ENCODE results near the gene CIITA. TPM values are rescaled to one million over a fixed set of nuclear protein-coding genes. Genes with fewer than 3 reads are reported as not detected.

CIITA gene
- total and polyA plus RNA-seq, 12 donors = 1.3 to 48.1 (median 17.5) TPM

DNA sequence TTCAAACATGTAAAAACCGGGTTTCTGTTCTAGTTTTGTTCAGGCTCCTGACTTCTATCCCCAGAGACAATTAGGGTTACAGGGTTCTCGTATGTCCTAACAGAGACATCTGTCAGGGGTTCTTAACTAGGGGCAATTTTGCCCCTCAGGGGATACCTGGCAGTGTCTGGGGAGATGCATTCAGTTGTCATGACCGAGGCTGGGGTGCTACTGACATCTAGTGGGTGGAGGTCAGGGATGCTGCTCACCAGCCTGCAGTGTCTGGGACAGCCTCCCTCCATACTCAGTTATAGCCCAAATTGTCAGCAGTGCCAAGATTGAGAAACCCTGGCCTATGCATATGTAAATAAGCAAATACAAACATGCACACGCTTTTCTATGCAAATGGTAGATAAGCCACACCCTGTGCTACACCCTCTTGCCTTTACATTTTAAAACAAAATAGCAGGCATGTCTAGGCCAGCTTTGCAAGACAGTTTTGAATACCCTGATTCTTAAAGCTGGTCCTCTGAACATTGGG lies 104.8 kb downstream of the CIITA start:
- no peaks in the 10 kb centered on the region for H3K4me1 ChIP-seq (replicated peaks in 1 of 2)
- peaks cover 0 to 20% of the 10 kb centered on the region in 2 donors for H3K36me3 ChIP-seq (replicated peaks in 1 of 2)
- H3K27ac ChIP-seq = peak overlapping the region in 1 of 5 donors; percentile 32
- H3K4me3 ChIP-seq = no peak overlapping the region
- H3K27me3 ChIP-seq = no peaks in the 10 kb centered on the region
- no peaks in the 10 kb centered on the region for H3K9me3 ChIP-seq (replicated peaks in 1 of 3)
- 86 to 97% (median 88%) methylated on average over 4 of the region's 4 CpGs for WGBS, 4 donors
- no peak for DNase-seq
- TF ChIP-seq POLR2A (IDR thresholded peaks at IDR 0.05) = no peak
- TF ChIP-seq, protein P1, sequence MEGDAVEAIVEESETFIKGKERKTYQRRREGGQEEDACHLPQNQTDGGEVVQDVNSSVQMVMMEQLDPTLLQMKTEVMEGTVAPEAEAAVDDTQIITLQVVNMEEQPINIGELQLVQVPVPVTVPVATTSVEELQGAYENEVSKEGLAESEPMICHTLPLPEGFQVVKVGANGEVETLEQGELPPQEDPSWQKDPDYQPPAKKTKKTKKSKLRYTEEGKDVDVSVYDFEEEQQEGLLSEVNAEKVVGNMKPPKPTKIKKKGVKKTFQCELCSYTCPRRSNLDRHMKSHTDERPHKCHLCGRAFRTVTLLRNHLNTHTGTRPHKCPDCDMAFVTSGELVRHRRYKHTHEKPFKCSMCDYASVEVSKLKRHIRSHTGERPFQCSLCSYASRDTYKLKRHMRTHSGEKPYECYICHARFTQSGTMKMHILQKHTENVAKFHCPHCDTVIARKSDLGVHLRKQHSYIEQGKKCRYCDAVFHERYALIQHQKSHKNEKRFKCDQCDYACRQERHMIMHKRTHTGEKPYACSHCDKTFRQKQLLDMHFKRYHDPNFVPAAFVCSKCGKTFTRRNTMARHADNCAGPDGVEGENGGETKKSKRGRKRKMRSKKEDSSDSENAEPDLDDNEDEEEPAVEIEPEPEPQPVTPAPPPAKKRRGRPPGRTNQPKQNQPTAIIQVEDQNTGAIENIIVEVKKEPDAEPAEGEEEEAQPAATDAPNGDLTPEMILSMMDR (IDR thresholded peaks at IDR 0.05) = no peak
- intact Hi-C loops (cut with DNase I) = no loop called here

DNA sequence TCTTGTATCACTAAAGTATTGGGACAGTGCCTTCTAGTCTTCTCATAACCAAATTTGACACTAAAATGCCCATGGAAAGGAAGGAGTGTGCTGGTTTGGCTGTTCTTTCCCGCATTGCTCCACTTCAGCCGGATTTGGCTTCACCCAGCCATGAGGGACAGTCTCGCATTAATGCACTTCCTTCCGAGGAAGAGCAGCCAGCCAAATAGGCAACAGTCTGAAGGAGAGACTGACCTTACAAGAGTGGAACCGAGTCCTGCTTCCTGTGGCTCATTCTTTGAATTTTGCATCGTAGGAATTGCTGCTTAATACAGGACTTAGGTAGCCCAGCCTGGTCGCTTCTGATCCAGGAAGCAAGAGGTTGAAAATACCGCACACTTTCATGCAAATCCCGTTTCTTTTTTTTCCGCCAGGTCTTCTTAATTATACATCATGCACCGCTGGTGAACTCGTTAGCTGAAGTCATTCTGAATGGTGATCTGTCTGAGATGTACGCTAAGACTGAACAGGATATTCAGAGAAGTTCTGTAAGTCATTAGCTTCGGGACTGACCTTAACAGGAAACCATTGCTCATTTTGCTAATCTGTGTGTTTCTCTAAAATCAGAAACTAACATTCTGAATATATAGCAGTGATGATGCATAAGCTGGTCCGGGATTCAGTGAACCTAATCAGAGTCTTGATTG lies 105.6 kb downstream of the CIITA start:
- Histone ChIP-seq H3K9me3 (replicated peaks in 1 of 3) (no peaks in the 10 kb centered on the region), H3K27me3 (no peaks in the 10 kb centered on the region), H3K4me3 (no peak overlapping the region), H3K27ac (peak overlapping the region in 1 of 5 donors; percentile 32), H3K4me1 (replicated peaks in 1 of 2) (no peaks in the 10 kb centered on the region), H3K36me3 (replicated peaks in 1 of 2) (peaks cover 0 to 13% of the 10 kb centered on the region in 2 donors)
- TF ChIP-seq POLR2A (IDR thresholded peaks at IDR 0.05) = no peak
- TF ChIP-seq, protein P1 (IDR thresholded peaks at IDR 0.05) = no peak
- 72 to 79% (median 75%) methylated on average over 15 of the region's 15 CpGs for WGBS, 4 donors
- intact Hi-C loops (cut with DNase I) = no loop called here
- no peak for DNase-seq

DNA sequence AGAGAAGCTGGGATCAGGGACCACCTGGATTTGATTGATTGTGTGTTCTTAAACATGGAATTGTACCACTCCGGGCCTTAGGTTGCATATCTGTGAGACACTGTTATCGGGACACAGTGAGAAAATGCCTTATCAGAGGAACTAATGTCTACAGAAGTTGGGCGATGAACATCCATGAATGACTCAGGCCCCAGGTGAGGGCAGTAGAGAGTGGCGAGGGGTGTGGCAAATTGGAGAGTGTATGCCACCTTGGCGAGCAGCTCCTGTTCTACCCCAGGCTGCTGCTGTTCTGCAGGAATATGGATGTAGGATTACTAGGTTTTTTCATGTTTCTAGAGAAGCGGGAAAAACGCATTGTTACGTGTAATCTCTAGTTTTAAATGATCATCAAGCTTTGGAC lies 106.2 kb downstream of the CIITA start:
- Histone ChIP-seq H3K27me3 (no peaks in the 10 kb centered on the region), H3K27ac (no peak overlapping the region), H3K9me3 (replicated peaks in 1 of 3) (no peaks in the 10 kb centered on the region), H3K36me3 (replicated peaks in 1 of 2) (peaks cover 0 to 9% of the 10 kb centered on the region in 2 donors), H3K4me3 (no peak overlapping the region), H3K4me1 (replicated peaks in 1 of 2) (no peaks in the 10 kb centered on the region)
- TF ChIP-seq, protein P1 (IDR thresholded peaks at IDR 0.05) = no peak
- no peak for TF ChIP-seq POLR2A (IDR thresholded peaks at IDR 0.05)
- 92 to 97% (median 95%) methylated on average over 8 of the region's 8 CpGs for WGBS, 4 donors
- intact Hi-C loops (cut with DNase I) = no loop called here
- DNase-seq = no peak

DNA sequence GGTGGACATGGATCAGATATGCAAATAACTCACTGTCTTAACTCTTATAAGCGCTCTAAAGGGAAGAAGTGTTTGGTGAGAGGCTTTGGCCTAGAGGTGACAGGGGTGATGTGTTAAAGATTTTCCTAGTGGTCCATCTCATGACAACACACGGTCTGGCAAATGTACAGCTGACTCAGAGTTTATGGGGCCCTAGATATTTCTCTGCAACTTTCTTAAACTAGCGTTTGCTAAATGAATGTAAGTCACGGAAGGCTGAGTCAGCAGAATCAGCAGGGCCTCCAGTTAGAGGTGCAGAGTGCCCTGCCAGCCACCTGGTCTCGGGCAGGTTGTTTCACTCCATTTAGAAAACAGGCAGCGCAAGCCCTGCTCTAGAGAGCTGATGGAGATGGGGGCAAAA lies 107.5 kb downstream of the CIITA start:
- peaks cover 0 to 13% of the 10 kb centered on the region in 2 donors for H3K36me3 ChIP-seq (replicated peaks in 1 of 2)
- intact Hi-C loops (cut with DNase I) = no loop called here

More for the DNA sequence above, 107.5 kb downstream of the CIITA start:
- Histone ChIP-seq H3K27ac (no peak overlapping the region), H3K27me3 (no peaks in the 10 kb centered on the region), H3K4me3 (no peak overlapping the region), H3K9me3 (replicated peaks in 1 of 3) (no peaks in the 10 kb centered on the region), H3K4me1 (replicated peaks in 1 of 2) (no peaks in the 10 kb centered on the region)
- DNase-seq = no peak
- 84 to 97% (median 86%) methylated on average over 6 of the region's 6 CpGs for WGBS, 4 donors
- no peak for TF ChIP-seq POLR2A (IDR thresholded peaks at IDR 0.05)
- TF ChIP-seq, protein P1 (IDR thresholded peaks at IDR 0.05) = no peak

Other genes starting within 250 kb of the CIITA start
- gene TEKT5, start 182.3 kb upstream of the CIITA start, total RNA-seq = under 1 TPM in 2 of 9 donors, not detected in 7; 0.36 to 0.50 TPM
- gene TEKT5, start 182.3 kb upstream of the CIITA start, polyA plus RNA-seq = under 1 TPM in 2 of 3 donors, not detected in 1; 0.34 to 0.88 TPM
- 10 to 100 TPM; 22.5 to 75.1 (median 52.6) TPM for gene NUBP1, start 133.4 kb upstream of the CIITA start, total RNA-seq
- 10 to 100 TPM; 65.4 to 91.8 (median 87.0) TPM for gene NUBP1, start 133.4 kb upstream of the CIITA start, polyA plus RNA-seq
- gene TVP23A, start 58.4 kb upstream of the CIITA start, total RNA-seq = 1 to 10 TPM in 3 of 9 donors, under 1 TPM in 5, not detected in 1; 0.17 to 9.8 (median 0.56) TPM
- under 1 TPM; 0.40 to 0.80 (median 0.68) TPM for gene TVP23A, start 58.4 kb upstream of the CIITA start, polyA plus RNA-seq
- 100 to 1,000 TPM in 5 of 9 donors, 10 to 100 TPM in 4; 60.7 to 303 (median 107) TPM for gene DEXI, start 65.3 kb downstream of the CIITA start, total RNA-seq
- 10 to 100 TPM; 52.6 to 56.6 (median 54.3) TPM for gene DEXI, start 65.3 kb downstream of the CIITA start, polyA plus RNA-seq
- gene CLEC16A, start 67.4 kb downstream of the CIITA start, total RNA-seq = 10 to 100 TPM; 18.2 to 37.2 (median 29.0) TPM
- 10 to 100 TPM; 14.0 to 24.7 (median 21.6) TPM for gene CLEC16A, start 67.4 kb downstream of the CIITA start, polyA plus RNA-seq

Data from adrenal gland (tissue), 12 donors.